Astrocyte of the spinal cord (primary cell): ENCODE measurements around the gene PGAP1.

Source experiments
- DNase-seq: peaks from one replicate; pipeline ENCODE4 v3.0.0; 2011; ENCODE audit warnings: low read depth, low spot score
- H3K4me3 ChIP-seq: 2 replicates; pipeline ENCODE4 v1.5.1; 2011; ENCODE audit warnings: low read depth, mild to moderate bottlenecking, low read length, moderate library complexity
- in situ Hi-C: cut with HindIII; loops from 2 replicates; pipeline ENCODE4 v1.10.0; 2017; ENCODE audit warnings: low sequenced_read_pairs
- TF ChIP-seq, protein P1 (sequence below): IDR thresholded peaks from 2 replicates; pipeline ENCODE4 v1.5.1; 2012; ENCODE audit warnings: low read depth, mild to moderate bottlenecking, low read length, inconsistent platforms

Gene PGAP1

DNA sequence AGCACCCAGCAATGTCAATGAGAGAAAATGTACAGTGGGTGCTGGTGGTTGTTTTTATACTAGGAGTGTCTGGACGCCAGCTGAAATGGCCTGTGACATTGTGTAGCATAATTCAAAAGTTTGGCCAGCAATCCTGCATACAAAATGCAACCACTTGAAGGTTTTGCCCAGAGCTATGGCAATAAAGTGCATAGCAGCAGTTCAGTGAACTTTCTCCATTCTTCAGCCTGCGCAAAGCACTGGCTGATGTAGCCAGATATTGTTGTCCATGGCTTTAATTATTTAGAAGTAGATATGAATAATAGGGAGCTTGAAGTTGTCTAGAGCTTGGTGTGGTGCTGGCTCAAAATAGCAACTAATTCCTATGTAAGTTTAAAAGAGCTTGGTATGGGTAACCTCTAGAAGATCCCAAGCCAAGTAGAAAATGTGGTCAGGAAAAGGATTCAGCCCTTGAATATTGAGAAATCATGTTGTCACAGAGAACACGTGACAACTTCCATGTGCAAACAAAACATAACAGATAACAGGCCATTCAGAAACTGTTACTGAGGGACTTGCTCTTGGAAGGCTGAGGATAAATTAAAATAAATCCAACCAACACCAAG lies 33.3 kb upstream of the PGAP1 start:
- DNase-seq, result no peak
- in situ Hi-C loops, result no loop called here
- TF ChIP-seq, protein P1, sequence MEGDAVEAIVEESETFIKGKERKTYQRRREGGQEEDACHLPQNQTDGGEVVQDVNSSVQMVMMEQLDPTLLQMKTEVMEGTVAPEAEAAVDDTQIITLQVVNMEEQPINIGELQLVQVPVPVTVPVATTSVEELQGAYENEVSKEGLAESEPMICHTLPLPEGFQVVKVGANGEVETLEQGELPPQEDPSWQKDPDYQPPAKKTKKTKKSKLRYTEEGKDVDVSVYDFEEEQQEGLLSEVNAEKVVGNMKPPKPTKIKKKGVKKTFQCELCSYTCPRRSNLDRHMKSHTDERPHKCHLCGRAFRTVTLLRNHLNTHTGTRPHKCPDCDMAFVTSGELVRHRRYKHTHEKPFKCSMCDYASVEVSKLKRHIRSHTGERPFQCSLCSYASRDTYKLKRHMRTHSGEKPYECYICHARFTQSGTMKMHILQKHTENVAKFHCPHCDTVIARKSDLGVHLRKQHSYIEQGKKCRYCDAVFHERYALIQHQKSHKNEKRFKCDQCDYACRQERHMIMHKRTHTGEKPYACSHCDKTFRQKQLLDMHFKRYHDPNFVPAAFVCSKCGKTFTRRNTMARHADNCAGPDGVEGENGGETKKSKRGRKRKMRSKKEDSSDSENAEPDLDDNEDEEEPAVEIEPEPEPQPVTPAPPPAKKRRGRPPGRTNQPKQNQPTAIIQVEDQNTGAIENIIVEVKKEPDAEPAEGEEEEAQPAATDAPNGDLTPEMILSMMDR, result no peak
- H3K4me3 ChIP-seq, result no peak overlapping the region

DNA sequence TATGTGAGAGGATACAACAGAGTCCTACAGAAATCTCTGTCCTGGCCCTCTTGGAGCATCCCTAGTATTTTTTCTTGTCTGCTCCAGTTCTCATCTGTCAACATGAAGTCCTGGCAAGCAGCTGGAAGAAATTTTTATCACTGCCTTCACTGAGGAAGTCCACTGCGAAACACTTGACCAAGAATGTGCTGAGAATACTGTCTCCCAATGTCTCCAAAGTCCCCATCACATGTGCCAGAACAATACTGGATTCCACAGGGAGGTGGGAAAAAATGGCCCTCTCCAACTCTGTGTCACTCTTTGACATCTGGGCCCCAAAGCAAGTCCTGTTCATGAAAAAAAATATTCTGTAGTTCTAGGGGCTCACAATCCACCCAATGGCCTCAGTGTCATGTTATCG lies 32.8 kb upstream of the PGAP1 start:
- no peak overlapping the region for H3K4me3 ChIP-seq
- TF ChIP-seq, protein P1, result no peak
- DNase-seq, result no peak
- in situ Hi-C loops, result no loop called here

DNA sequence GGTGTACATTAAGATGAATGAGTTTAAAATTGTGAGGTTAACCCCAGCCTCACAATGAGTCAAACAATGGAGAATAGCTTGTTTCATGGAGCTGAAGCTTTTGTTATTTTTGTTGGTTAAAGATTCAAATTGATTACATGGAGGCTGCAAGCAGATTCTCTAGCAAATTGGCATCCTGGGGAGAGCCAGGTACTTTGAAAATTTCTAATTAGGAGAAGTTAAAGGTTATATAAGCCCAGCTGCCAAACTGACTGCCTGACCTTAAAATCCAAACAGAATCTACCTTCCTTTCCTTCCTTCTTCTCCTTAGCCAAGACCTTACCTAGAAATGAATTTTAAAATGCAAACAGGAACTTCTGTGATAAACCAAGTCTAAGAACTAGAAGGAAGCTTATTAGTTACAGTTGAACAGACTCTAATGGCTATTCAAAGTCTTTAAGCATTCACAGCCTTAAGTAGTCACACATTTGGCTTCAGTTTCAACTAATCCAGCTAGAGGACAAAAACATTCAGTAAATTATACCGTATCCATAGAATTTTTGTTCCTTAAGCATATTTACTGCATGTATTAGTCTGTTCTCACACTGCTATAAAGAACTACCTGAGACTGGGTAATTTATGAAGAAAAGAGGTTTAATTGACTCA lies 31.5 kb upstream of the PGAP1 start:
- in situ Hi-C loops, result no loop called here
- TF ChIP-seq, protein P1, result no peak
- no peak for DNase-seq
- no peak overlapping the region for H3K4me3 ChIP-seq

DNA sequence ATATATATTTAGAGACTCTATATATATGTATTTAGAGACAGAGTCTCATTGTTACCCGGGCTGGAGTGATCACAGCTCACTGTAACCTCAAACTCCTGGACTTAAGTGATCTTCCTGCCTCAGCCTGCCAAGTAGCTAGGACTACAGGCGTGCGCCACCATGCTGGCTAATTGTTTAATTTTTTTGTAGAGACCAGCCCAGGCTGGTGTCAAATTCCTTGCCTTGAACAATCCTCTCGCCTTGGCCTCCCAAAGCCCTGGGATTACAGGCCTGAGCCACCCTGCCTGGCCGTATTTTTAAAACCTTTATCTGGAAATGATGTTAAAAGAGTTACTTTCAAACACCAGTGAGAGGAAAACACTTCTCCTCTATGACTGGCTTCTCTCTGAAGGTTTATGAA lies 30.9 kb upstream of the PGAP1 start:
- H3K4me3 ChIP-seq, result no peak overlapping the region
- in situ Hi-C loops, result no loop called here
- no peak for DNase-seq
- TF ChIP-seq, protein P1, result no peak

DNA sequence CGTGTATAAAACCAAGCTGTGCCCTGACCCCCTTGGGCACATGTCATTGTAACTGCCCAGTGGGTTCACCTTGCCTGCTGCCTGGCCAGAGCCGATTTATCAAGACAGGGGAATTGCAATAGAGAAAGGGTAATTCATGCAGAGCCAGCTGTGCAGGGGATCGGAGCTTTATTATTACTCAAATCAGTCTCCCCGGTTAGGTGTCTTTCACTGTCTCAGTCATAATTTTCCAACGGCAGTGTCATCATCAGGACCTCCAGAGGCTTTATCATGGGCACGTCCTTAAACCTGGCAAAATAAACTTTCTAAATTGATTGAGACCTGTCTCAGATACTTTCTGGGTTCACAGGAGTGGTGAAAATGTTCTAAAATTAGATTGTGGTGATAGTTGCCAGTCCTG lies 29.6 kb upstream of the PGAP1 start:
- H3K4me3 ChIP-seq, result no peak overlapping the region
- in situ Hi-C loops, result no loop called here

DNA sequence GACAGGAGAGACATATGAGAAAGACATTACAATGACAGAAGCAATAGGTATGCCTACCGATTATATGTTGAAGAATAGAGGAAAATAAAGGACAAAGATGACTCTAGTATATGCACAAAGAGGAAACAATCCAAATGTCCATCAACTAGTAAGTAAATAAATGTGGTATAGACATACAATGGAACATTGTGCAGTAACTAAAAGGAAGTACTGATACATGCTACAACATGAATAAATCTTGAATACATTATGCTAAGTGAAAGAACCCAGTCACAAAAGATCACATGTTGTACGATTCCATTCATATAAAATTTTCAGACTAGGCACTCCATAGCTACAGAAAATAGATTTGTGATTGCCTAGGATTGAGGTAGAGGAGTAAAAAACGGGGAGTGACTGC lies 28.5 kb upstream of the PGAP1 start:
- TF ChIP-seq, protein P1, result no peak
- H3K4me3 ChIP-seq, result no peak overlapping the region
- DNase-seq, result no peak
- in situ Hi-C loops, result no loop called here

More for the DNA sequence above, 29.6 kb upstream of the PGAP1 start:
- no peak for DNase-seq
- TF ChIP-seq, protein P1, result no peak
